Esophagus squamous epithelium (tissue), 5 donors: Measurements from ENCODE around the gene ACIN1. TPM values are rescaled to one million over a fixed set of nuclear protein-coding genes. Genes with fewer than 3 reads are reported as not detected.

Experiments used
- DNase-seq: peaks from one replicate; lab custom pipeline; 2025; lab: John Stamatoyannopoulos, UW
- H3K27ac ChIP-seq, 4 donors: fragments of 200-600 bp; sonication (generic); one replicate each; pipeline ENCODE4 v1.5.1; 2016 to 2019; ENCODE audit warnings: mild to moderate bottlenecking in 1 of 4
- H3K27me3 ChIP-seq, 4 donors: fragments of 200-600 bp; sonication (generic); 1 replicate in 3 of 4; 2 replicates in 1 of 4; pipeline versions ENCODE4 v1.5.1 to v1.6.0; 2017 to 2021; ENCODE audit warnings: antibody characterized with exemption in 1 of 4
- H3K36me3 ChIP-seq, 3 donors: fragments of 200-600 bp; sonication (generic); one replicate each; pipeline ENCODE4 v1.5.1; 2016 to 2019
- H3K4me1 ChIP-seq, 3 donors: fragments of 200-600 bp; sonication (generic); one replicate each; pipeline ENCODE4 v1.5.1; 2017 to 2019
- H3K4me3 ChIP-seq, 4 donors: fragments of 200-600 bp; sonication (generic); 1 replicate in 3 of 4; 2 replicates in 1 of 4; pipeline ENCODE4 v1.5.1; 2016 to 2019; ENCODE audit warnings: mild to moderate bottlenecking in 2 of 4, moderate library complexity in 1 of 4
- H3K9me3 ChIP-seq, 3 donors: fragments of 200-600 bp; sonication (generic); one replicate each; pipeline ENCODE4 v1.5.1; 2016 to 2019
- POLR2A ChIP-seq, 4 donors: fragments of 450-650 bp; IDR thresholded peaks; one replicate each; pipeline ENCODE4 v1.6.1; 2017; ENCODE audit warnings: antibody characterized with exemption in 4 of 4, mild to moderate bottlenecking in 4 of 4, moderate library complexity in 3 of 4
- WGBS, 2 donors: methylation state at CpG; one replicate each; pipeline ENCODE4 v1.1.5; 2018; 5-methylcytosine and 5-hydroxymethylcytosine counted together
- intact Hi-C: fragments of 100-400 bp; cut with DNase I; formaldehyde crosslinking; loops from one replicate; pipeline ENCODE4 v1.15.0; 2022
- total RNA-seq, 4 donors: library from RNA; depleted of rRNA; stranded (reverse); fragments of >200 nt; gene quantifications; one replicate each; pipeline ENCODE4 v1.1.0, GENCODE V29; 2016
- TF ChIP-seq, protein P1 (sequence below), 6 experiments: fragments of 450-650 bp in 4 of 6; fragments of 200-600 bp in 2 of 6; sonication (generic) in 2 of 6; IDR thresholded peaks; one replicate each; pipeline ENCODE4 v1.5.1; 2016 to 2019; ENCODE audit warnings: antibody characterized with exemption in 6 of 6, mild to moderate bottlenecking in 4 of 6, moderate library complexity in 4 of 6
- donor health status: DM: yes; HTN: yes; CAD: no.

Gene ACIN1
- total RNA-seq, 4 donors from 2014 or later: 51.4 to 107 (median 83.0) TPM

DNA sequence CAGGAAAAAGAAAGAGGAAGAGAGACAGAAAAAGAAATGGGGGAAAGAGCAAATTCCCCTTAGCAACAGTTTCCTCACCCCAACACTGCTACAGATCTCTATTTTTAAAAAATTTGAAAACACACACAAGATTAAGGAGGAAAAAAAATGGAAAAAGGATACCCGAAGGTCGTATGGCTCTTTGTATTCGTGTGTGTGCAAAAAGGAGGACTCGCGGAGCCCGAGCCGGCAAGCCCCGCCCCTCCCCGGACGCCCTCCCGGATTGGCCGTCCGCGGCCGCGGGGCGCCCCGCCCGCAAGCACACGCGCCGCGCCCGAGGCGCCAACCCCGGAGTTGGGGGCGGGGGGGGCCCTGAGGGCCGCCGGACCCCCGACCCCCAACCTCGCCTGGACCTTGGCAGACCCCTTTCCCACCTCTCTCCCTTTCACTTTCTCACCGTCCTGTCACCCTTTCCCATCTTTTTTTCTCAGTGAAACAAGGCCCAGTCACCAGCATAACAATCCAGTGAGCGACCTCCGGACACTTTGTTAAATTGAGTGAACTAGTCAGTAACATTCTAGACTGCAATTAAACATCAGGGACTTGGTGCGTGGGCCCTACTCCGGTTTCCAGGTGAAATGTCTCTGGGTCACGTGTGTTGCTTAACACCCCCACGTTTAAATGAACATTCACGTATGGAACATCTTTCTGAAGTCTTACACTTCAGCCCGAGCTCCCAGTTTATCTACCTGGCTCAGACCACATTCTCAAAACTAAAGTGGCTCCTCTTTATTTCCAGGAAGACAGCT is 84.8 kb downstream of the ACIN1 start, which contains the start of gene C14orf93:
Gene C14orf93, minus strand, starts transcription at position 205 of the 788 bp plus-strand sequence. CDS start 11,120 bp downstream, outside the sequence.
- H3K27ac ChIP-seq: peak within 1 kb of the TSS; percentile 77 to 91 (median 88)
- H3K4me1 ChIP-seq: peaks cover 6 to 41% (median 10%) of the 10 kb centered on the region in 3 donors
- no peaks in the 10 kb centered on the region for H3K36me3 ChIP-seq
- intact Hi-C loops: no loop called here
- H3K9me3 ChIP-seq: no peaks in the 10 kb centered on the region
- no peak for DNase-seq
- TF ChIP-seq, protein P1, sequence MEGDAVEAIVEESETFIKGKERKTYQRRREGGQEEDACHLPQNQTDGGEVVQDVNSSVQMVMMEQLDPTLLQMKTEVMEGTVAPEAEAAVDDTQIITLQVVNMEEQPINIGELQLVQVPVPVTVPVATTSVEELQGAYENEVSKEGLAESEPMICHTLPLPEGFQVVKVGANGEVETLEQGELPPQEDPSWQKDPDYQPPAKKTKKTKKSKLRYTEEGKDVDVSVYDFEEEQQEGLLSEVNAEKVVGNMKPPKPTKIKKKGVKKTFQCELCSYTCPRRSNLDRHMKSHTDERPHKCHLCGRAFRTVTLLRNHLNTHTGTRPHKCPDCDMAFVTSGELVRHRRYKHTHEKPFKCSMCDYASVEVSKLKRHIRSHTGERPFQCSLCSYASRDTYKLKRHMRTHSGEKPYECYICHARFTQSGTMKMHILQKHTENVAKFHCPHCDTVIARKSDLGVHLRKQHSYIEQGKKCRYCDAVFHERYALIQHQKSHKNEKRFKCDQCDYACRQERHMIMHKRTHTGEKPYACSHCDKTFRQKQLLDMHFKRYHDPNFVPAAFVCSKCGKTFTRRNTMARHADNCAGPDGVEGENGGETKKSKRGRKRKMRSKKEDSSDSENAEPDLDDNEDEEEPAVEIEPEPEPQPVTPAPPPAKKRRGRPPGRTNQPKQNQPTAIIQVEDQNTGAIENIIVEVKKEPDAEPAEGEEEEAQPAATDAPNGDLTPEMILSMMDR (IDR thresholded peaks at IDR 0.05): peak in 1 of 6 experiments; percentile 1
- TF ChIP-seq POLR2A (IDR thresholded peaks at IDR 0.05): peak in 1 of 4 donors; percentile 32
- H3K4me3 ChIP-seq: peak within 1 kb of the TSS; percentile 46 to 82 (median 54)
- 1 to 3% methylated on average over 35 to 37 of the region's 40 CpGs for WGBS, 2 donors
- no peaks in the 10 kb centered on the region for H3K27me3 ChIP-seq

DNA sequence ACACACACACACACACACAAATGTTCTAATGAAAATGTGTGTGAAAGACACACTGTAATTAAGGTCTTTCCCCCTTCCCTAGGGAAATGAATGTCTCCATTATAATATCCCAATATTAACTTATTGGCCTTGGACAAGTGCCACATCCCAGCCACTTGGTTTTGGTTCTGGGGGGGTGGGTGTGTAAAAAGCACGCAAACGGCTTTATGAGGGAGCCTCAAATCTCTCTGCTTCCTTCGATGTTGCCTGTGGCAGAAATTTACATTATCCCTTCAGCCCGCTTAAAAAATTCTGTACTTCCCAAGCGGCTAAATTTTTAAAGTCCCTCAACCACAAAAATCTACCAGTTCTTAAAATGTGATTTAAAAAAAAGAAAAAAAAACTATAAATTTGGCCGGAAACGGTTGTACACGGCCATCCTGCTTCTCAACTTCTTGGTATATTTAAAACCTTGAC is 85.4 kb downstream of the ACIN1 start:
- WGBS, 2 donors: 18 to 21% methylated on average over 8 of the region's 8 CpGs
- intact Hi-C loops: no loop called here
- TF ChIP-seq, protein P1 (IDR thresholded peaks at IDR 0.05): no peak
- no peak for TF ChIP-seq POLR2A (IDR thresholded peaks at IDR 0.05)
- Histone ChIP-seq H3K4me1 (peaks cover 6 to 41% (median 10%) of the 10 kb centered on the region in 3 donors), H3K27me3 (no peaks in the 10 kb centered on the region), H3K9me3 (no peaks in the 10 kb centered on the region), H3K36me3 (no peaks in the 10 kb centered on the region), H3K27ac (peak overlapping the region; percentile 77 to 91 (median 88)), H3K4me3 (peak overlapping the region; percentile 46 to 82 (median 54))
- no peak for DNase-seq

GRCh38 chr14:23008831-23009230 is 86.1 kb downstream of the ACIN1 start:
- 33 to 34% methylated on average over 3 of the region's 3 CpGs for WGBS, 2 donors
- Histone ChIP-seq H3K4me1 (peaks cover 6 to 41% (median 10%) of the 10 kb centered on the region in 3 donors), H3K4me3 (no peak overlapping the region), H3K36me3 (no peaks in the 10 kb centered on the region), H3K9me3 (no peaks in the 10 kb centered on the region), H3K27me3 (no peaks in the 10 kb centered on the region), H3K27ac (peak overlapping the region in 1 of 4 donors; percentile 88)
- intact Hi-C loops: no loop called here
- no peak for TF ChIP-seq POLR2A (IDR thresholded peaks at IDR 0.05)
- TF ChIP-seq, protein P1 (IDR thresholded peaks at IDR 0.05): no peak
- no peak for DNase-seq

Other genes starting within 250 kb of the ACIN1 start
- gene LRP10, start 223.4 kb downstream of the ACIN1 start, total RNA-seq: 100 to 1,000 TPM; 111 to 314 (median 128) TPM
- under 1 TPM; 0.19 to 0.83 (median 0.32) TPM for gene REM2, start 211.9 kb downstream of the ACIN1 start, total RNA-seq
- gene RBM23, start 176.0 kb downstream of the ACIN1 start, total RNA-seq: 100 to 1,000 TPM in 1 of 4 donors, 10 to 100 TPM in 3; 40.0 to 101 (median 58.9) TPM
- gene PRMT5, start 165.8 kb downstream of the ACIN1 start, total RNA-seq: 10 to 100 TPM; 36.5 to 75.0 (median 66.1) TPM
- 10 to 100 TPM; 27.6 to 44.3 (median 33.6) TPM for gene HAUS4, start 138.0 kb downstream of the ACIN1 start, total RNA-seq
- gene AJUBA, start 112.6 kb downstream of the ACIN1 start, total RNA-seq: 10 to 100 TPM; 31.3 to 44.3 (median 34.5) TPM
- gene C14orf93, start 85.0 kb downstream of the ACIN1 start, total RNA-seq: 10 to 100 TPM in 2 of 4 donors, 1 to 10 TPM in 2; 3.4 to 12.7 (median 8.8) TPM
- gene PSMB5, start 60.2 kb downstream of the ACIN1 start, total RNA-seq: 100 to 1,000 TPM; 140 to 185 (median 153) TPM
- gene PSMB11, start 52.9 kb downstream of the ACIN1 start, total RNA-seq: not detected
- 1 to 10 TPM; 3.4 to 6.7 (median 4.8) TPM for gene CDH24, start 37.6 kb downstream of the ACIN1 start, total RNA-seq
- gene C14orf119, start 369 bp upstream of the ACIN1 start, total RNA-seq: 10 to 100 TPM; 17.5 to 42.0 (median 31.0) TPM
- gene CIROP, start 9.9 kb upstream of the ACIN1 start, total RNA-seq: under 1 TPM in 1 of 4 donors, not detected in 3; 0.38 TPM
- not detected for gene CEBPE, start 24.1 kb upstream of the ACIN1 start, total RNA-seq
- 10 to 100 TPM; 22.2 to 58.0 (median 39.8) TPM for gene SLC7A8, start 88.5 kb upstream of the ACIN1 start, total RNA-seq
- gene RNF212B, start 142.8 kb upstream of the ACIN1 start, total RNA-seq: not detected
- 10 to 100 TPM in 1 of 4 donors, 1 to 10 TPM in 3; 7.9 to 10.6 (median 9.5) TPM for gene HOMEZ, start 191.0 kb upstream of the ACIN1 start, total RNA-seq
- gene PPP1R3E, start 207.7 kb upstream of the ACIN1 start, total RNA-seq: 1 to 10 TPM; 1.7 to 7.1 (median 3.4) TPM
- 10 to 100 TPM; 36.7 to 57.8 (median 47.4) TPM for gene BCL2L2, start 211.7 kb upstream of the ACIN1 start, total RNA-seq
- gene PABPN1, start 226.3 kb upstream of the ACIN1 start, total RNA-seq: 10 to 100 TPM; 28.2 to 63.8 (median 51.3) TPM